LNCAP (cell line): ENCODE measurements around the gene LRRN2.

Experiments
- TF ChIP-seq, protein P1 (sequence below): fragments of 450-650 bp; IDR thresholded peaks from 2 replicates; pipeline ENCODE4 v1.5.1; 2017; ENCODE audit warnings: mild to moderate bottlenecking

Gene LRRN2

DNA sequence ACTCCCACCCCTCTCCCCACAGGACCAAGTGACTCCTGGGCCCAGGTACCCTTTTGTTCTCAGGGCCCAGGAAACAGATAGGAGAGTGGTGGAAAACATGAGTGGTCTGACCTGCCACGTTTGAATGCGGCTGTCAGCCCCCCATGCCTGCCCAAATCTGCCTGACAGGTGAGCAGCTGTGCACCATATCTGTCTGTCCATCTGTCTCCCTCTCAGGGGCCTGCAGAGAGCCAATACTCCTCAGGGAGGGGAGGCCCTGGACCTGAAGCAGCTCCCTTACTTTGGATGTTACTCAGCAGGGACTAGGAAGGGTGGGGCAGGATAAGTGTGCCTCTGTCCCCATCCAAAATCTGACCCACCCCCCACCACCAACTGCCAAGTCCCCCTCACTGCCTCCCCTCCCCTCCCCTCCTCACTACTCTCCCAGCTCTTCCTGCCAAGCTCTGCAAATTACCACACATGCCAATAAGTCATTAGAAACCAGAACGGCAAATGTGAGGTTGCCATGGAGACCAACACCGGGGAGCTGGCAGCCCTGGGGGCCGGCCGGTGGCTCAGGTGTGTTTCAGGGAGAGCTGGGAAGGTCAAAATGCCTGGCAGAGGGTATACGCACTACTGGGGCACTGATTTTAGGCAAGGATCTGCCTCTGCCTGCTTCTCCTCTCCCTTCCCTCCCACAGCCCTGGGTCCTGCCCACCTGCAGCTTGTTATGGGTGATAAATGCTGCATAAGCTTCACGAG, 11.5 kb downstream of the LRRN2 start:
- TF ChIP-seq, protein P1, sequence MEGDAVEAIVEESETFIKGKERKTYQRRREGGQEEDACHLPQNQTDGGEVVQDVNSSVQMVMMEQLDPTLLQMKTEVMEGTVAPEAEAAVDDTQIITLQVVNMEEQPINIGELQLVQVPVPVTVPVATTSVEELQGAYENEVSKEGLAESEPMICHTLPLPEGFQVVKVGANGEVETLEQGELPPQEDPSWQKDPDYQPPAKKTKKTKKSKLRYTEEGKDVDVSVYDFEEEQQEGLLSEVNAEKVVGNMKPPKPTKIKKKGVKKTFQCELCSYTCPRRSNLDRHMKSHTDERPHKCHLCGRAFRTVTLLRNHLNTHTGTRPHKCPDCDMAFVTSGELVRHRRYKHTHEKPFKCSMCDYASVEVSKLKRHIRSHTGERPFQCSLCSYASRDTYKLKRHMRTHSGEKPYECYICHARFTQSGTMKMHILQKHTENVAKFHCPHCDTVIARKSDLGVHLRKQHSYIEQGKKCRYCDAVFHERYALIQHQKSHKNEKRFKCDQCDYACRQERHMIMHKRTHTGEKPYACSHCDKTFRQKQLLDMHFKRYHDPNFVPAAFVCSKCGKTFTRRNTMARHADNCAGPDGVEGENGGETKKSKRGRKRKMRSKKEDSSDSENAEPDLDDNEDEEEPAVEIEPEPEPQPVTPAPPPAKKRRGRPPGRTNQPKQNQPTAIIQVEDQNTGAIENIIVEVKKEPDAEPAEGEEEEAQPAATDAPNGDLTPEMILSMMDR, result no peak

DNA sequence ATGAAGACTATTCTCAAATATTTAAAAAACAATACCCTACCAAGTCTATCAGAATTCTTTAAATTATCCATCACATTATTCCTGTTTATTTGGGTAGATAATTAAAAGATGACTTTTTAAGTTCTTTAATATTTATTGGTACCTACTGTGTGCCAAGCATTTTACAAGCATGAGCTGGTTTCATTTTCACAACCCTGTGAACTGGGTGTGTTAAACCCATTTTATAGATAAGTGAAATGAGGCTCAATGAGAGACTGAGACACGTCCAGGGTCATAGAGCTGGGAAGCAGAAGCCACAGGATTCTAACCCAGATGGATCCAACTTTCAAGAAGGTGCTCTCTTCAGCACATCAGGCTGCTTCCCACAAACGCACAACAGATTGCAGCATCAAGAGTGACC, 12.3 kb downstream of the LRRN2 start:
- TF ChIP-seq, protein P1, result no peak

DNA sequence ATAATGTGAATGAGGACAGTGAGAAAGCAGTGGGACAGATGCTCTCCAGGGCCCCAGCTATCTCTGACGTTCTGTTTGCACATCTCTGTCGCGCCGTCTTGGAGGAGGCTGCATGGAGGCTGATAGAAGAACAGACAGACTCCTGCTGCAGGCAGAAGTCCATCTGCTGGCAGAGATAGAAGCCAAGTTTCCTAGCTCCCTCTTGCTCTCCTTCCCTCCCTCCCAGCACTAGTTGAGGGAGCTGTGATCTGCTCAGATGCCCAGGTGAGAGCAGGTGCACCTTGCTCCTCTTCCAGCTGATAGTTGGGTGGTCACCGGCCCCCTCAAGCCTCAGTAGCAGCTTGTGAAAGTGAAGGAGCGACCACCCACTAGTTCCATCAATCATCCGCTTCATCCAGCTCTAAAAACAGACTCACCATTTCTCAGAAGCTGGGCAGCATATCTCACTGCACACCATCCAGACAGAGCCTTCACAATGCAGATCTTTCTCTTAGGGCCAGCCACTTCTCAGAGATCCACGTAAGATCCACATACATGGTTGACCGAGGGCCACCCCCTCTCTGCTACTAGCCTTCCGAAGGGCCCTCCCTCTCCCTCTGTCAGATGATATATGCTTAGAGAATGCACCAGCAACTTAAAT, 12.9 kb downstream of the LRRN2 start:
- TF ChIP-seq, protein P1, result no peak

- TF ChIP-seq, protein P1, result no peak
Observed at GRCh38 chr1:204672069-204672468, 13.5 kb downstream of the LRRN2 start.

GRCh38 chr1:204670152-204670927, 15.2 kb downstream of the LRRN2 start:
- TF ChIP-seq, protein P1, result no peak

DNA sequence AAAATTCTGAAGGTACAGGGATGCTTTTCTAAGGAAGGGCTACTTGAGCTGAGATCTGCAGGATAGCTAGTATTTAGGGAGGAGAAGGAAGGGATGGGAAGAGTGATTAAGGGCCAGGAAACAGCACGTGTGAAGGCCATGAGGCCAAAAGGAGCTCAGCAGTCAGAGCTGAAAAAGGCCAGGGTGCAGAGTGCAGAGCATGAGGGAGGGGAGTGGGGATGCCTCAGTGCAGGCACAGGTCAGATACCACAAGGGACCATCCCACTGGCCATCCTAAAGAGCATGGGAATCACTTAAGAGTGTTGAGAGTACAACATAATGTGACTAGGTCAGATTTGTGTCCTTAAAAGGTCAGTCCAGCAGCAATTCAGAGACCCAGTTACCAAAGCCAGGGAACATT, 16.0 kb downstream of the LRRN2 start:
- TF ChIP-seq, protein P1, result no peak

- TF ChIP-seq, protein P1, result no peak
Observed at GRCh38 chr1:204664384-204664651, 21.2 kb downstream of the LRRN2 start.
